ENCODE data around the gene GRID1. TPM values are rescaled to one million over a fixed set of nuclear protein-coding genes. Genes with fewer than 3 reads are reported as not detected.

The GRID1 gene
- polyA plus RNA-seq, 1 of the 3 experiments (the other 2 are of a cell fraction) = 0.13 TPM

DNA sequence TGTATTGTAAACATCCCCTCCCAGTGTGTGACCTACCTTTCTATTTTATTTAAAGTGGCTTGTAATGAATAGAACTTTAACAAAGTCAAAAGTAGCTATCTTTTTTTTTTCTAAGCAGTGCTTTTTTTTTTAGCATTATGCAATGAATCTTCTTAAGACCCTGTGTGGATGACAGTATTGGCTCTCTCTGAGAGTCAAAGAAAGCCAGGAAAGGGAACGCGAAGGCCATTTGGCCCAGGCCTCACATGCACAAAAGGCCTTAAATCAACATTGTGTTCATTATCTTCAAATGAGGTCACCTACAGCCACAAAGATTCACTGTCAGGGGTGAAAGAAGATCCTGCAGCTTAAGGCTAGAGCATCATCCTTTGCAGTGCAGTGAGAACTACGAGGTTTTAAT, 721.5 kb downstream of the GRID1 start:
- H4K20me1 ChIP-seq (ENCODE audit: insufficient read depth) = no peaks in the 10 kb centered on the region
- H3K9me2 ChIP-seq = no peaks in the 10 kb centered on the region
- TF ChIP-seq MAX (IDR thresholded peaks at IDR 0.05; ENCODE audit: low read depth) (no peak), FOXM1 (IDR thresholded peaks at IDR 0.05; ENCODE audit: low read depth) (no peak), REST (IDR thresholded peaks at IDR 0.05; ENCODE audit: low read depth, low read length) (no peak), JUND (IDR thresholded peaks at IDR 0.05) (no peak), MEF2A (IDR thresholded peaks at IDR 0.05; ENCODE audit: borderline replicate concordance, low read depth) (no peak), FOXJ3 (CRISPR knock-in tag; IDR thresholded peaks at IDR 0.05) (no peak), FOSL2 (IDR thresholded peaks at IDR 0.05; ENCODE audit: borderline replicate concordance, low read depth) (no peak)
- TF ChIP-seq, protein P1, sequence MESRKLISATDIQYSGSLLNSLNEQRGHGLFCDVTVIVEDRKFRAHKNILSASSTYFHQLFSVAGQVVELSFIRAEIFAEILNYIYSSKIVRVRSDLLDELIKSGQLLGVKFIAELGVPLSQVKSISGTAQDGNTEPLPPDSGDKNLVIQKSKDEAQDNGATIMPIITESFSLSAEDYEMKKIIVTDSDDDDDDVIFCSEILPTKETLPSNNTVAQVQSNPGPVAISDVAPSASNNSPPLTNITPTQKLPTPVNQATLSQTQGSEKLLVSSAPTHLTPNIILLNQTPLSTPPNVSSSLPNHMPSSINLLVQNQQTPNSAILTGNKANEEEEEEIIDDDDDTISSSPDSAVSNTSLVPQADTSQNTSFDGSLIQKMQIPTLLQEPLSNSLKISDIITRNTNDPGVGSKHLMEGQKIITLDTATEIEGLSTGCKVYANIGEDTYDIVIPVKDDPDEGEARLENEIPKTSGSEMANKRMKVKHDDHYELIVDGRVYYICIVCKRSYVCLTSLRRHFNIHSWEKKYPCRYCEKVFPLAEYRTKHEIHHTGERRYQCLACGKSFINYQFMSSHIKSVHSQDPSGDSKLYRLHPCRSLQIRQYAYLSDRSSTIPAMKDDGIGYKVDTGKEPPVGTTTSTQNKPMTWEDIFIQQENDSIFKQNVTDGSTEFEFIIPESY (IDR thresholded peaks at IDR 0.05; ENCODE audit: borderline replicate concordance, low read depth) = no peak
- H3K4me2 ChIP-seq = no peak overlapping the region
- no peak overlapping the region for H3K9ac ChIP-seq
- no peak for DNase-seq
- H3K9me3 ChIP-seq = no peaks in the 10 kb centered on the region
- H3K4me3 ChIP-seq (ENCODE audit: low read depth in 2 of 2, low read length in 1 of 2) = no peak overlapping the region
- H3F3A ChIP-seq (replicated peaks; ENCODE audit: insufficient read depth) = no peaks in the 10 kb centered on the region
- no peaks in the 10 kb centered on the region for H3K79me2 ChIP-seq (ENCODE audit: insufficient read depth)
- ChIA-PET POLR2A (no interaction called here), CTCF (no interaction called here)
- WGBS (ENCODE audit: low lambda C conversion rate) = 57% methylated on average over 3 of the region's 3 CpGs
- no peaks in the 10 kb centered on the region for H3K36me3 ChIP-seq (replicated peaks in 1 of 2; ENCODE audit: control insufficient read depth in 1 of 2, insufficient read depth in 2 of 2, low read length in 1 of 2)
- no peak overlapping the region for H3K27ac ChIP-seq (ENCODE audit: low read depth in 2 of 2, low read length in 1 of 2)
- H3K4me1 ChIP-seq (ENCODE audit: control insufficient read depth in 1 of 2, insufficient read depth in 2 of 2, low read depth in 1 of 2, low read length in 1 of 2) = no peaks in the 10 kb centered on the region; a peak in 2 of 4 replicates
- no peaks in the 10 kb centered on the region for H3K27me3 ChIP-seq (ENCODE audit: insufficient read depth)
- H2AFZ ChIP-seq (ENCODE audit: low read depth) = no peak overlapping the region

- no peak overlapping the region for H3K27ac ChIP-seq (ENCODE audit: low read depth in 2 of 2, low read length in 1 of 2)
- no peaks in the 10 kb centered on the region; a peak in 2 of 4 replicates for H3K4me1 ChIP-seq (ENCODE audit: control insufficient read depth in 1 of 2, insufficient read depth in 2 of 2, low read depth in 1 of 2, low read length in 1 of 2)
Measured at GRCh38 chr10:85643845-85644525, 722.6 kb downstream of the GRID1 start.

More at GRCh38 chr10:85643845-85644525, 722.6 kb downstream of the GRID1 start:
- DNase-seq = no peak
- Histone ChIP-seq H3K79me2 (ENCODE audit: insufficient read depth) (no peaks in the 10 kb centered on the region), H2AFZ (ENCODE audit: low read depth) (no peak overlapping the region), H3K4me3 (ENCODE audit: low read depth in 2 of 2, low read length in 1 of 2) (no peak overlapping the region), H3K9ac (no peak overlapping the region), H3K9me2 (no peaks in the 10 kb centered on the region), H3F3A (replicated peaks; ENCODE audit: insufficient read depth) (no peaks in the 10 kb centered on the region), H3K4me2 (no peak overlapping the region), H4K20me1 (ENCODE audit: insufficient read depth) (no peaks in the 10 kb centered on the region), H3K36me3 (replicated peaks in 1 of 2; ENCODE audit: control insufficient read depth in 1 of 2, insufficient read depth in 2 of 2, low read length in 1 of 2) (no peaks in the 10 kb centered on the region), H3K27me3 (ENCODE audit: insufficient read depth) (no peaks in the 10 kb centered on the region), H3K9me3 (no peaks in the 10 kb centered on the region)
- ChIA-PET CTCF (no interaction called here), POLR2A (no interaction called here)
- 34% methylated on average over 6 of the region's 6 CpGs for WGBS (ENCODE audit: low lambda C conversion rate)
- no peak for TF ChIP-seq POLR2AphosphoS5 (IDR thresholded peaks at IDR 0.05; ENCODE audit: low read depth, low read length)
- TF ChIP-seq NRF1 (IDR thresholded peaks at IDR 0.05; ENCODE audit: low read depth, low read length) = no peak
- no peak for TF ChIP-seq FOXM1 (IDR thresholded peaks at IDR 0.05; ENCODE audit: low read depth)
- no peak for TF ChIP-seq MAX (IDR thresholded peaks at IDR 0.05; ENCODE audit: low read depth)
- TF ChIP-seq RXRA (IDR thresholded peaks at IDR 0.05; ENCODE audit: borderline replicate concordance, low read depth) = no peak
